ENCODE results near the gene CNOT10. TPM values are rescaled to one million over a fixed set of nuclear protein-coding genes. Genes with fewer than 3 reads are reported as not detected.

CNOT10 gene
- total RNA-seq, 1 donor from 2014 or later: 35.7 TPM

GRCh38 chr3:32818970-32819511 lies 134.1 kb downstream of the CNOT10 start:
- H3K4me1 ChIP-seq: peaks cover 16% of the 10 kb centered on the region
- no peak for TF ChIP-seq CTCF (IDR thresholded peaks at IDR 0.05)
- peaks cover 60% of the 10 kb centered on the region for H3K27me3 ChIP-seq (ENCODE audit: low read depth)
- intact Hi-C loops (cut with DNase I): no loop called here
- H3K36me3 ChIP-seq: no peaks in the 10 kb centered on the region
- ATAC-seq: peak in 1 of 2 donors; percentile 1
- H3K9me3 ChIP-seq: no peaks in the 10 kb centered on the region
- no peak for DNase-seq
- H3K27ac ChIP-seq: peak overlapping the region; percentile 74
- H3K4me3 ChIP-seq: peak overlapping the region; percentile 59

- H3K36me3 ChIP-seq: no peaks in the 10 kb centered on the region
- peaks cover 60% of the 10 kb centered on the region for H3K27me3 ChIP-seq (ENCODE audit: low read depth)
- H3K27ac ChIP-seq: peak overlapping the region; percentile 74
- H3K4me1 ChIP-seq: peaks cover 16% of the 10 kb centered on the region
- ATAC-seq (peak; percentile 50 to 63), DNase-seq (peak; percentile 71)
- intact Hi-C loops (cut with DNase I): no loop called here
- peak overlapping the region; percentile 59 for H3K4me3 ChIP-seq
- no peaks in the 10 kb centered on the region for H3K9me3 ChIP-seq
- no peak for TF ChIP-seq CTCF (IDR thresholded peaks at IDR 0.05)
Observed at GRCh38 chr3:32819551-32820348, 134.8 kb downstream of the CNOT10 start.

GRCh38 chr3:32820430-32820829 lies 135.4 kb downstream of the CNOT10 start:
- Histone ChIP-seq H3K27ac (peak overlapping the region; percentile 74), H3K4me3 (peak overlapping the region; percentile 59), H3K4me1 (peaks cover 16% of the 10 kb centered on the region), H3K9me3 (no peaks in the 10 kb centered on the region), H3K27me3 (ENCODE audit: low read depth) (peaks cover 59% of the 10 kb centered on the region), H3K36me3 (no peaks in the 10 kb centered on the region)
- ATAC-seq (no peak), DNase-seq (no peak)
- no peak for TF ChIP-seq CTCF (IDR thresholded peaks at IDR 0.05)
- intact Hi-C loops (cut with DNase I): no loop called here

DNA sequence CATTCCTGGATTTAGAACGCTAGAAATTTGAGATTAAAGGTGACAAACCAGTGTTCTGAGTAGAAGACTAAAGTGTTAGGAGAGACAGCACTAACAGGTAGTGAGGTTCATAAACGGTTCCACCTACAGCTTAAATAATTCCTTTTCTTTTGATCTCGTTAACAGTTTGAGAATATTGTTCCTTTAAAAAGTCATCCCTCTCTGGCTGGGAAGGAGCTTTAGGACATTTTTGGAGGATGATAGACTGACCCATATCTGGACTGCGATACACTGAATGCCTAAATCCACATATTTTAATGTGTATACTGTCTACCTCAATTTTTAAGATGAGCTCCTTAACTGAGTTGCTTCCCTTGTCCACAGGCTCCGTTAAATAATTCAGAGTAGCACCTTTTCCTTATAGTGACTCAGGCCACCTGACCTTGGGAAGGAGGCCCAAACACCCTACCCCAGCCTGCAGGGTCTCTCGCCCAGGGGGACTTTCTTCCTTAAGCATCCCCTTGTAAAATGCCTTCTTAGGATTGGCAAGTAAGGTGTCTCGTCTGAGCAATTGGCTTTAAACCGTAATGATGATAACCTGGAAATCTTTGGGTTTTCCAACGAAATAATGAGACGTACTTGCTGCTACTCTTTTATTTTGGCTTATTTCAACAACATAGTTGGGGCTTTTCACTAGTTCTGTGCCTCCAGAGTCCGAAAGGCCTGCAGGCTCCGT lies 136.1 kb downstream of the CNOT10 start:
- Histone ChIP-seq H3K27ac (peak overlapping the region; percentile 74), H3K36me3 (no peaks in the 10 kb centered on the region), H3K4me3 (peak overlapping the region; percentile 28), H3K27me3 (ENCODE audit: low read depth) (peaks cover 52% of the 10 kb centered on the region), H3K4me1 (peaks cover 16% of the 10 kb centered on the region), H3K9me3 (no peaks in the 10 kb centered on the region)
- ATAC-seq (no peak), DNase-seq (no peak)
- TF ChIP-seq CTCF (IDR thresholded peaks at IDR 0.05): no peak
- intact Hi-C loops (cut with DNase I): no loop called here

DNA sequence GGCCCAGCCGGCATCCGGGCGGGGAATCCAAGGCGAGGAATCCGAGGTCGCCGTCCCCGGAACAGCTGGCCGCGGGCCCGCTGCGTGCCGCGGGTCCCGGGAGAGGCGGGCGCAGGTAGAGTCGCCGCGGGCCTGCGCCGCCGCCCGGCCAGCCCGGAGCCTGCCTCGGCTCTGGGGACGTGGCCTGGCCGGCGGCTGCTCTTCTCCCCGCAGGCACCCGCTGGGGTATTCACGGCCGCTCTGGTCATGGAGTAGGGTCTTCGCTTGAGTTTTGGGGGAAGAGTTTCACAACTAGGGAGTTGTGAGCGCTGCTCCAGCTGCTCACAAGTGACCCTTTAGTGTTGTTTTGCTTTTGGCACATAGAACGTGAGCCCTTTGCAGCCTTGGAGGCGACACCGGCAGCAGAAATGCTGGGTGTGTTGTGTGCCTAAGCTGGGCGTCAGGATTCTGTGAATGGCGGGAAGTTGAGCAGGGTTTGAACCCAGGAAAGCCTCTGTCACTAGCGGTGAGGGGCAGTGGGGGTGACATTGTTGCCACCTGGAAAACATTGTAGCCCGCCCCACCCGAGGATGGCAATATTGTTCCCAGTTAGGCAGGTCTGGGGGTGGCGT lies 136.8 kb downstream of the CNOT10 start:
- Histone ChIP-seq H3K9me3 (no peaks in the 10 kb centered on the region), H3K27me3 (ENCODE audit: low read depth) (peaks cover 48% of the 10 kb centered on the region), H3K27ac (peak overlapping the region; percentile 74), H3K4me1 (peaks cover 14% of the 10 kb centered on the region), H3K36me3 (no peaks in the 10 kb centered on the region), H3K4me3 (peak overlapping the region; percentile 28)
- no peak for TF ChIP-seq CTCF (IDR thresholded peaks at IDR 0.05)
- DNase-seq (peak; percentile 49), ATAC-seq (peak; percentile 61 to 69)
- intact Hi-C loops (cut with DNase I): no loop called here
